IPS DF 19.7 (cell line): ENCODE data around the gene APOL4.
"Not testable (repeated sequence)": the region's sequence is repeated elsewhere in the genome, so short reads cannot be mapped to it uniquely, and the experiment has no call there.

Source experiments
- DNase-seq: peaks from one replicate; pipeline ENCODE4 v3.0.0-alpha.2; 2013; ENCODE audit warnings: low read depth, low spot score

The APOL4 gene

GRCh38 chr22:36185828-36186624 is 15.6 kb downstream of the APOL4 start:
- no peak for DNase-seq

DNA sequence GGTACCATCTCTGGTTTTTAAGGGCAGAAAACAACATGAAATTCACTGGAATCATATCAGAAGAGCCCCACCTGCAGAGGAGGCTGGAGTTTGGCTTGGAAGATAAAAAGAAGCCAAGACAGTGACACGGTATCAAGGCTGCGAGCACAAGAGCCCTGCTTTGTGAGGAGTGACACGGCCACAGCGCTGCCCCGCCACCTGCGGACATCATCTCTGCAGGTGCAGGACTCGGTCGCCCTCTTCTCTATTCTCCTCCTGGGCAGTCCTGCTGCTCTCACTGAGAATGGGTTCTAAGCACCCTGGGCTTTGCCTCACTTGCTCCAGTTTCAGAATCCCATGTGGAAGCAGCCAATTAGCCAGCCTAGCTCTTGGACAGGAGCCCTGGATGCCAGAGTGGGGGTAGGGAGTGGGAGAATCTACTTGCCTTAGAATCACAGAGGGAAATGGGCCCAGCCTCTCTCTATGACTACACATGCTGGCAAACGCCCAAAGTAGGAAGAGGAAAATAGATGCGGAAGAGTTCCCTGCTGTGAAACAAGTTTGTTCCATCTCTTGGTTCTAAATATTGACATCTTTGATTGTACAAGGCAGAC is 17.1 kb downstream of the APOL4 start:
- no peak for DNase-seq

GRCh38 chr22:36183446-36183845 is 18.2 kb downstream of the APOL4 start:
- no peak for DNase-seq

DNA sequence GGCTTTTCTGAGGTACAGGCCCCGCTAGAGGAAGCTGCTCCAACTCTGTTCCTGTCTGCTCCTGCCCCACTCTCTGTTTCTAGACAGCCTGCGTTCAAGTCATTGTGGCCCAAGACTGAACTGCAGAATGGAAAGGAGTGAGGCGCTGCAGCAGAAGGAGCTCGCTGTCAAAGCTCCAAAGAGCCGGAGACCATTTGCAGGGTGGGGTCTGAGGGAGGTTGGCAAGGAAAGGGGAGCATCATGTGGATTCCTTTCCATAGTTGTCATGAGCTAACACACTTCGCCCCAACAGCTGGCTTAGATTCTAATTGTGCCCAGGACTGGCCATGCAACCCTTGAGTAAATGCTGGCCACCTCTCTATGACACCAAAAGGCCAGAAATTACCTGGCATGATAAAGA is 18.8 kb downstream of the APOL4 start:
- no peak for DNase-seq

GRCh38 chr22:36182056-36182455 is 19.6 kb downstream of the APOL4 start:
- no peak for DNase-seq

GRCh38 chr22:36180928-36181327 is 20.7 kb downstream of the APOL4 start:
- no peak for DNase-seq

GRCh38 chr22:36180038-36180880 is 21.4 kb downstream of the APOL4 start:
- DNase-seq: no peak

DNA sequence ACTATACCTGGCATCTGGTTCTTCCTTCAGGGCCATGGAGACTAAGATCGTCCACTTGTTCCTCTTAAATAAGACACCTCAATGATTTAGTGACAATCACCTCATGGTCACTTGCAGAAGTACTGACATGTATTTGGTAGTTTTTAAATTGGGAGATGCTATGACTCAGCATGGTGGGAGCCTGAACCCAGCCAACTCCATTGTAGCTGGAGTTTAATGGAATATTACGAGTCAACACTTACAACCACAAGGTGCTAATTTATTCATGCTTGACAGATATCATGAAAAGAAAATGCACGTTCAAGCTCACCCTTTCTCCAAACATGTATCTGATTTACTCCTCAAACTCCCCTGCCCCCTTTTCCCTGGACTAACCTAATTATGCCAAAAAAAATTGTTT is 24.4 kb downstream of the APOL4 start:
- DNase-seq: no peak

GRCh38 chr22:36175892-36176291 is 25.7 kb downstream of the APOL4 start:
- no peak for DNase-seq

DNA sequence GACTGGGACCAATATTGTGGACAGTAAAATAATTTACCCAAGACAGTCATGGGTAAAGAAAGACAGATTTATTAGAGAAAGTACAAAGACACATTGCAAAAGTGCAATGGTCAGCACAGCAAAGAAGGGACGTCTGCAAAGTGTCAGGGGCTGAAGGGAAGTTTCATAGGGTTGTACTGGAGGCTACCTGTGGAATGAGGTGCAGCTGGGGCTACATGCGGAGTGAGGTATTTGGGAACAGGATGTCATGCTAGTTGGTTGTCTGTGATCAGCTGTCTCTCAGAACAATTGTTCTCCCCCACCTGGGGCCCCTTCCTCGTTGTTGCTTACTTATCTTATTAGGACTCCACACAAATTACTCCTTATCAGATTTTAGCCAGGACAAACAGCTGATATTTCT is 29.7 kb downstream of the APOL4 start:
- DNase-seq: peak; percentile 40

DNA sequence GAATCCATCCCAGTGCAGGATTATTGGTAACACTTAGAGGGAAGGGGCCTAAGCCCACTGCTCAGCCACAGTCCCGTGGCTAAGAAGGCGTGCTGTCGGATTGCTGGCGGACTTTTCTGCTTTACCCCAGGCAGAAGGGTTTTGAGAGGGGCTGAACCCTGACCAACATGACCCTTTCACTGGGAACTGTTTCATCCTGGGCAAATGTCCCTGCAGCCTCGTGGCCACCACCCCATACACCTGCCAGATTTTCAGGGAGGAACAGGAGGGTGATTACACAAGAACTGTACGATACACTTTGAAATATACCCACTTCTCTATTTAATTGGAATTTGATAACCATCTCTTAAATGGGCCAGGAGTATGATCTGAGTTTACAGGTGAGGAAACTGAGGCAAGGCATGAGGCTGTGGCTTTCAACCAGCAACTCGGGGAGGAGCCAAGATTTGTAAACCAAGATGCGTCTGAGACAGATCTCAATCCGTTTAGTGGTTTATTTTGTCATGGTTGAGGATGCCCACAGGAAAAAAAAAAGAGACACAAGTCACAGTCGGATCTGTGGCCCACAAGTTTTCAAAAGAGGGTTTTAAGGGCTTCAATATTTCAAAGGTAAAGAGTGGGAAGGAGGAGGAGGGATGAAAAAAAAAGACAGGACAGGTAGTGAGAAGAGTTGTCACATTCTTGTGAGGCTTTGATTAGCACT is 34.9 kb downstream of the APOL4 start:
- DNase-seq: no peak

DNA sequence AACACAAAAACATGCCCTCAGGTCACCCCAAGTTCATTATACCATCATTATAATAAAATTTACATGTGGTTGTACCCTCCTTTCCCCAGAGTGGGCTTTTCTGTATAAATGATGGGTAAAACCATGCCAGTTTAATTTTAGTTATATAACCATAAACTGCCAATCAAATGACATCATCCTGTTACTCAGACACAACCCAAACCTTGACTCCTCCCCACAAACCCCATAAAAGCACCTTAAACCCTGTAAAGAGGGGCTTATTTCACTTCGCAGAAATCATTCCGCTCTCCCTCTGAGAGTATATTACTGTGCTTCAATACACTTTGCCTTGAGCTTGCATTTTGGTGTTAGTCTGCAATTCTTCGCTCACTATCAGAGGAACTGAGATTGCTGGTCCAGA is 35.5 kb downstream of the APOL4 start:
- DNase-seq: no peak

GRCh38 chr22:36165141-36165540 is 36.5 kb downstream of the APOL4 start:
- no peak for DNase-seq

DNA sequence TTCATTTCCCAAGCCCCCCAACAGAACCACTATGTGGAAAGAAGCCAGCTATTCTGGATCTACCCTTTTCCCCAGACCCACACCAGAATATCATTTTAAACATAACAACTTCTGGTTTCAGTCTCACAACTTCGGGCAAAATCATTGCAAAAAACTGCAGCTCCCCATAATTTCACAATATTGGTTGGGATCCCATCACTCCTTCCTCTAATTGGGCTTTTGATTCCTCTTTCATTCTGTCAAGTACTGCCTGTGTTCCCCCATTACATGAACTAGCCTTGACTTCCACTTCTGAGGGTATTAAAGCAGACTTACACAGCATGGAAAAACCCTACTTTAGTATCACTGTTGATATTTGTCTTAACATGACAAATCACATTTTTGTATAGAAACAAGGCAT is 37.0 kb downstream of the APOL4 start:
- no peak for DNase-seq

DNA sequence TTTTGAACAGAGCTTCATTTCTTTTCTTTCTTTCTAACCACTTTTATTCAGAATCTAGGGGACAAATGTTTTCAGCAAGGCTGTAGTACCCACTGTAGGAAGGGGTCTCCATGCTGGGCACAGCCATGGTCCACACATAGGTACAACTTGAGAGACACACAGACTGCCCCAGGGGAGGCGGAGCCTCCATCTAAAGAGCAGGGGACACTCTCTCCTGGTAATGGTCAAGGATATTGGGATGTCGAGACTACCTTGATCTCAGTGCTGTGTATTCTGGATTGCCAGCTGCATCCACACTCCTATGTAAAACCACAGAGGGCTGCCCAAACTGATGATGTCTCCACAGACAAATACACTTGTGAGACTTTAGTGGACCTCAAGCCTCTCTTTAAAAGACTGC is 38.1 kb downstream of the APOL4 start:
- no peak for DNase-seq

DNA sequence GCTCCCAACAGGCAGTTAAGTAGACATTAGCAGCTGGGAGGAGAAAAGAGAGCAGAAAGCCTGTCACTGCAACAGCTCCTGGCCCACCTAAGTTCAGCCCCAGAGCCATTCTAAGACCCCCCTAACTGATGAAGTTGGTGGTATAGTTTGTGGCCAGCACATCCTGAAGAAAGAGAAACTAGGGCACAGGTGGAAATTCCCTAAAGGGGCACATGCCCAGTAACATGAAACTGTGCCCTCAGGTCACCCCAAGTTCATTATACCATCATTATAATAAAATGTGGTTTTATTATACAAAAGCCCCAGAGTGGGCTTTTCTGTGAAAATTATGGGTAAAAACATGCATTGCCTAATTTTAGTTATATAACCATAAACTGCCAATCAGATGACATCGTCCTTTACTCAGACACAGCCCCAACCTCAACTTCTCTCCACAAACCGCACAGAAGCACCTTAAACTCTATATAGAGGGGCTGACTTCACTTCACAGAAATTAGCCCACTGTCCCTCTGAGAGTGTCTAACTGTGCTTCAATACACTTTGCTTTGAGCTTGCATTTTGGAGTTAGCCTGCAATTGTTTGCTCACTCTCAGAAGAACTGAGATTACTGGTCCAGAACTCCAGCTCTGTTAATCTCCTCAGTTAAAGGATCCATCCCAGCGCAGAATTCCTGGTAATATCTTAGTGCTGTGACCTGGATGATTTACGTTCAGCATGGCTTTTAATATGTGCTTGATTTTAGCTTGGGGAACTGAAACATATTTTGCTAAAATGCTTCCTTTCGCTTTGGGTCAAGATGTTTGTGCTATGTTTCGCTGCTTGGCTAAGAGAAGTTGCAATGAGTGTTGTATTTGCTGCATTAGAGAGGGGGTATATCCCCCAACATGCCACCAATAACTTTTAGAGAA is 39.2 kb downstream of the APOL4 start:
- DNase-seq: no peak

GRCh38 chr22:36161793-36162126 is 39.8 kb downstream of the APOL4 start:
- not testable (repeated sequence) for DNase-seq

DNA sequence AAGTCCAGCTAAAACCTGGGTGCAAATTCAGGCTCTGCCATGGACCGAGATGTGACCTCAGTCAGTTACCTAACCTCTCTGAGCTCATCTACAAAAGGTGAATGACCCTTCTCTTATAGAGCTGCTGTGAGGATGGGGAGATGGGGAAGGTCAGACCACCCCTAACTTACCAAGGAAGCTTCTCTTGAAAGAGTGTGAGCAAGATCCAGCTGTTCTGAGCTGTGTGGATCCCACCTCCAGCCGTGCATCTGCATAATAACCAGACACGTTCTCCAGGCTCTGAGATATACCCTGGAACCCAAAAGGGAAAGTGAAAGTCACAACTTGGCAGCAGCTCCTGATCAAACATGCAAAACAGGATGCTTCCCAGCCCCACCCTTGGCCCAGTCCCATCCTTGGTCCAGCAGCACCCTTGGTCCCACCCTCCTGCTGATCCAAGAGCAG is 41.1 kb downstream of the APOL4 start, which contains the start of gene APOL3:
APOL3 (minus strand) TSS at position 257 of the 444 bp plus-strand sequence. CDS start 11,700 bp downstream, outside the sequence.
- no peak for DNase-seq

GRCh38 chr22:36156515-36157419 is 44.8 kb downstream of the APOL4 start:
- peak; percentile 23 for DNase-seq

- no peak for DNase-seq
Observed at GRCh38 chr22:36156119-36156514, 45.5 kb downstream of the APOL4 start.
